Skeletal muscle satellite cell (primary cell): Measurements from ENCODE around the gene B3GNT7.

Source experiments
- H3K27me3 ChIP-seq: 2 replicates; pipeline ENCODE4 v1.7.0; 2013; ENCODE audit warnings: low read length; ENCODE audit not compliant: control insufficient read depth, insufficient read depth
- H3K36me3 ChIP-seq: 2 replicates; pipeline ENCODE4 v1.7.0; 2013; ENCODE audit warnings: mild to moderate bottlenecking, control low read depth, low read length; ENCODE audit not compliant: insufficient read depth
- H3K4me1 ChIP-seq: 2 replicates; pipeline ENCODE4 v1.7.0; 2013; ENCODE audit warnings: low read length; ENCODE audit not compliant: control insufficient read depth, insufficient read depth
- H3K4me2 ChIP-seq: 2 replicates; pipeline ENCODE4 v1.7.0; 2013; ENCODE audit warnings: mild to moderate bottlenecking, low read length
- H3K4me3 ChIP-seq: 2 replicates; pipeline ENCODE4 v1.7.0; 2013; ENCODE audit warnings: low read length
- H3K9ac ChIP-seq: 2 replicates; pipeline ENCODE4 v1.7.0; 2013; ENCODE audit warnings: mild to moderate bottlenecking, low read depth, low read length, moderate library complexity
- H3K9me3 ChIP-seq: replicated peaks from 2 replicates; pipeline ENCODE4 v1.7.0; 2013; ENCODE audit warnings: mild to moderate bottlenecking, control low read depth, low read length

The B3GNT7 gene

GRCh38 chr2:231379266-231380215 is 16.0 kb upstream of the B3GNT7 start:
- H3K9ac ChIP-seq, result no peak overlapping the region
- H3K4me1 ChIP-seq, result no peaks in the 10 kb centered on the region
- H3K27me3 ChIP-seq, result no peaks in the 10 kb centered on the region
- no peak overlapping the region for H3K4me2 ChIP-seq
- H3K9me3 ChIP-seq, result peaks cover 1% of the 10 kb centered on the region
- no peaks in the 10 kb centered on the region for H3K36me3 ChIP-seq
- H3K4me3 ChIP-seq, result no peak overlapping the region

GRCh38 chr2:231380307-231380706 is 15.2 kb upstream of the B3GNT7 start:
- H3K36me3 ChIP-seq, result no peaks in the 10 kb centered on the region

GRCh38 chr2:231380991-231381847 is 14.3 kb upstream of the B3GNT7 start:
- H3K9me3 ChIP-seq, result peaks cover 8% of the 10 kb centered on the region

More at GRCh38 chr2:231380307-231380706, 15.2 kb upstream of the B3GNT7 start:
- no peaks in the 10 kb centered on the region for H3K4me1 ChIP-seq
- no peak overlapping the region for H3K9ac ChIP-seq
- H3K27me3 ChIP-seq, result no peaks in the 10 kb centered on the region
- H3K9me3 ChIP-seq, result peaks cover 8% of the 10 kb centered on the region
- H3K4me2 ChIP-seq, result no peak overlapping the region
- H3K4me3 ChIP-seq, result no peak overlapping the region

GRCh38 chr2:231382116-231382515 is 13.4 kb upstream of the B3GNT7 start:
- Histone ChIP-seq H3K9ac (no peak overlapping the region), H3K9me3 (peaks cover 8% of the 10 kb centered on the region), H3K4me2 (no peak overlapping the region), H3K27me3 (no peaks in the 10 kb centered on the region), H3K4me1 (peaks cover 13% of the 10 kb centered on the region), H3K36me3 (no peaks in the 10 kb centered on the region), H3K4me3 (no peak overlapping the region)

More at GRCh38 chr2:231380991-231381847, 14.3 kb upstream of the B3GNT7 start:
- H3K4me1 ChIP-seq, result peaks cover 4% of the 10 kb centered on the region
- no peak overlapping the region for H3K4me2 ChIP-seq
- H3K27me3 ChIP-seq, result no peaks in the 10 kb centered on the region
- H3K9ac ChIP-seq, result no peak overlapping the region
- H3K36me3 ChIP-seq, result no peaks in the 10 kb centered on the region
- no peak overlapping the region for H3K4me3 ChIP-seq

- H3K4me2 ChIP-seq, result no peak overlapping the region
Observed at GRCh38 chr2:231383416-231384108, 11.9 kb upstream of the B3GNT7 start.

GRCh38 chr2:231384109-231384435 is 11.4 kb upstream of the B3GNT7 start:
- Histone ChIP-seq H3K4me3 (no peak overlapping the region), H3K9ac (no peak overlapping the region), H3K4me2 (no peak overlapping the region), H3K9me3 (peaks cover 8% of the 10 kb centered on the region), H3K27me3 (no peaks in the 10 kb centered on the region), H3K4me1 (peaks cover 26% of the 10 kb centered on the region), H3K36me3 (no peaks in the 10 kb centered on the region)

More at GRCh38 chr2:231383416-231384108, 11.9 kb upstream of the B3GNT7 start:
- H3K9me3 ChIP-seq, result peaks cover 8% of the 10 kb centered on the region
- no peak overlapping the region for H3K4me3 ChIP-seq
- H3K36me3 ChIP-seq, result no peaks in the 10 kb centered on the region
- H3K27me3 ChIP-seq, result no peaks in the 10 kb centered on the region
- peaks cover 22% of the 10 kb centered on the region for H3K4me1 ChIP-seq
- H3K9ac ChIP-seq, result no peak overlapping the region

GRCh38 chr2:231384970-231385369 is 10.5 kb upstream of the B3GNT7 start:
- Histone ChIP-seq H3K4me2 (no peak overlapping the region), H3K27me3 (no peaks in the 10 kb centered on the region), H3K36me3 (no peaks in the 10 kb centered on the region), H3K4me3 (no peak overlapping the region), H3K9ac (no peak overlapping the region), H3K9me3 (peaks cover 8% of the 10 kb centered on the region), H3K4me1 (peaks cover 26% of the 10 kb centered on the region)

GRCh38 chr2:231385429-231385828 is 10.1 kb upstream of the B3GNT7 start:
- no peak overlapping the region for H3K4me2 ChIP-seq
- H3K4me3 ChIP-seq, result no peak overlapping the region
- peaks cover 8% of the 10 kb centered on the region for H3K9me3 ChIP-seq
- no peak overlapping the region for H3K9ac ChIP-seq
- H3K36me3 ChIP-seq, result no peaks in the 10 kb centered on the region
- H3K4me1 ChIP-seq, result peaks cover 26% of the 10 kb centered on the region
- no peaks in the 10 kb centered on the region for H3K27me3 ChIP-seq

GRCh38 chr2:231386446-231386845 is 9.1 kb upstream of the B3GNT7 start:
- peaks cover 8% of the 10 kb centered on the region for H3K9me3 ChIP-seq
- H3K4me2 ChIP-seq, result peak overlapping the region; percentile 4
- H3K9ac ChIP-seq, result no peak overlapping the region
- no peak overlapping the region for H3K4me3 ChIP-seq
- H3K27me3 ChIP-seq, result no peaks in the 10 kb centered on the region
- H3K36me3 ChIP-seq, result no peaks in the 10 kb centered on the region
- peaks cover 26% of the 10 kb centered on the region for H3K4me1 ChIP-seq

- Histone ChIP-seq H3K36me3 (no peaks in the 10 kb centered on the region), H3K9ac (peak overlapping the region; percentile 67), H3K4me3 (no peak overlapping the region), H3K4me1 (peaks cover 26% of the 10 kb centered on the region), H3K4me2 (peak overlapping the region; percentile 47), H3K27me3 (no peaks in the 10 kb centered on the region), H3K9me3 (peaks cover 8% of the 10 kb centered on the region)
Observed at GRCh38 chr2:231387904-231388724, 7.4 kb upstream of the B3GNT7 start.
